Measurements from ENCODE around the gene MIDN.

DNA sequence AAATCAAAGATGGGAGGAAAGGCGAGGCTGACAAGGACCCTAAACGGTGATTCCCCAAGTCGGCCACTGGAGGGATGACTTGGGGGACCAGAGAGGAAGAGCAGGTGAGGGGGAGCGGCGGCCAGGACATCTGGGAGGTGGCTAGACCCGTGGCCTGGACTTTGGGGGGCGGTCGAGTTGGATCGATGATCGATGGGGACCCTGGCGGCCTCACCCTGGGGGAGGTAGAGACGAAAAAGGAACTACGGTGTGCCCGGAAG, 13.1 kb downstream of the MIDN start:
- TF ChIP-seq, protein P1, sequence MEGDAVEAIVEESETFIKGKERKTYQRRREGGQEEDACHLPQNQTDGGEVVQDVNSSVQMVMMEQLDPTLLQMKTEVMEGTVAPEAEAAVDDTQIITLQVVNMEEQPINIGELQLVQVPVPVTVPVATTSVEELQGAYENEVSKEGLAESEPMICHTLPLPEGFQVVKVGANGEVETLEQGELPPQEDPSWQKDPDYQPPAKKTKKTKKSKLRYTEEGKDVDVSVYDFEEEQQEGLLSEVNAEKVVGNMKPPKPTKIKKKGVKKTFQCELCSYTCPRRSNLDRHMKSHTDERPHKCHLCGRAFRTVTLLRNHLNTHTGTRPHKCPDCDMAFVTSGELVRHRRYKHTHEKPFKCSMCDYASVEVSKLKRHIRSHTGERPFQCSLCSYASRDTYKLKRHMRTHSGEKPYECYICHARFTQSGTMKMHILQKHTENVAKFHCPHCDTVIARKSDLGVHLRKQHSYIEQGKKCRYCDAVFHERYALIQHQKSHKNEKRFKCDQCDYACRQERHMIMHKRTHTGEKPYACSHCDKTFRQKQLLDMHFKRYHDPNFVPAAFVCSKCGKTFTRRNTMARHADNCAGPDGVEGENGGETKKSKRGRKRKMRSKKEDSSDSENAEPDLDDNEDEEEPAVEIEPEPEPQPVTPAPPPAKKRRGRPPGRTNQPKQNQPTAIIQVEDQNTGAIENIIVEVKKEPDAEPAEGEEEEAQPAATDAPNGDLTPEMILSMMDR (IDR thresholded peaks at IDR 0.05): peak in 1 of 3 experiments; percentile 14
- no peak for TF ChIP-seq POLR2A (IDR thresholded peaks at IDR 0.05)
